Activated CD4-positive, CD25-positive, alpha-beta regulatory T cell treated with anti-CD3 and anti-CD28 coated beads, Interleukin-2, amount 50 U/mL, for 16 hours (primary cell): ENCODE results near the gene PLSCR4.
"Not testable (repeated sequence)": the region's sequence is repeated elsewhere in the genome, so short reads cannot be mapped to it uniquely, and the experiment has no call there.

Experiments
- DNase-seq: peaks from one replicate; pipeline ENCODE4 v3.0.0-alpha.2; 2020; ENCODE audit warnings: low read depth, low spot score

PLSCR4 gene, protein sequence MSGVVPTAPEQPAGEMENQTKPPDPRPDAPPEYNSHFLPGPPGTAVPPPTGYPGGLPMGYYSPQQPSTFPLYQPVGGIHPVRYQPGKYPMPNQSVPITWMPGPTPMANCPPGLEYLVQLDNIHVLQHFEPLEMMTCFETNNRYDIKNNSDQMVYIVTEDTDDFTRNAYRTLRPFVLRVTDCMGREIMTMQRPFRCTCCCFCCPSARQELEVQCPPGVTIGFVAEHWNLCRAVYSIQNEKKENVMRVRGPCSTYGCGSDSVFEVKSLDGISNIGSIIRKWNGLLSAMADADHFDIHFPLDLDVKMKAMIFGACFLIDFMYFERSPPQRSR

DNA sequence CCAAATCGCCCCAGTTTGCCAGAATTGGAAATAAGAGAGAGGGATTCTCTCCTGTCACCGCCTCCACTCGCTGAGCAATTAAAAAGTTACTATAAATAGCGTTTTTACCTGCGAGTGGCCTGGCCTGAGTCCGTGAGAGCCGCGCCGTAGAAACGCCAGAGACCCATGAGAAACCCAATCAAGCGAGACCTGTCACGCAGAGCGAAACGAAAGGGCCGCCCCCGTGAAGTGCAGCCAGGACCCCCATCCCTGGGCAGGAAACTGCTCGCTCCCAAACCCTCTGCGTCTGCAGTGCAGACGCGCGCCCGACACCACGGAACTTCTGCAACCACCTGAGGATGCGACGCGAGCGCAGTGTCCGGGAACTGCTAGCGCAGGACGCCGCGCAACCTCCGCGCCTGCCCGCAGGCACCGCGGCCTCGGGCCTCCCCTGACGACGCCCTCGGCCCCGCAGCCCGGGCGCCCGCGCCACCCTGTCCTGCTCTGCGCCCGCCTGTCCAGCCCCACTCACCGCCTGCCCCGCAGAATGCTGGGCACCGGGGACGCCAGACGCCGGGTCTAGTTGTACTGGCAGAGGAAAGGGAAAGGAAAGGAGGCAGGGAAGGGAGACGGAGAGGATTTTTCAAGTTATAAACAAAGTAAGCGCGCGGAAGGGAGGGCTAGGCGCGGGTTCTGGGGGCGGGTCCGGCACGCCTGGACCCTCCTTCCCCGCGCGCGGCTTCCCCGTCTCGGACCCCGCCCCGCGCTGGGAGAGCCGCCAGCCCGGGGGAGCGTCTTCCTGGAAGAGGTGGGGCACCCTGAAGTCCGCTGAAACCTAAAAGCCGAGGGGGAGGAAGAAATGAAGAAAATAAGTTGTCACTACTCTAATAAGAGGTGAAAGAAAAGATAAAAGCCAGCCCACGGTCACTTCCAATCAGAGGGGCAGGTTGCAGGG is at the start of gene PLSCR4:
Gene PLSCR4 (minus strand): TSS at position 657 of the 934 bp plus-strand sequence. CDS start 29,034 bp downstream, outside the sequence.
- no peak for DNase-seq

DNA sequence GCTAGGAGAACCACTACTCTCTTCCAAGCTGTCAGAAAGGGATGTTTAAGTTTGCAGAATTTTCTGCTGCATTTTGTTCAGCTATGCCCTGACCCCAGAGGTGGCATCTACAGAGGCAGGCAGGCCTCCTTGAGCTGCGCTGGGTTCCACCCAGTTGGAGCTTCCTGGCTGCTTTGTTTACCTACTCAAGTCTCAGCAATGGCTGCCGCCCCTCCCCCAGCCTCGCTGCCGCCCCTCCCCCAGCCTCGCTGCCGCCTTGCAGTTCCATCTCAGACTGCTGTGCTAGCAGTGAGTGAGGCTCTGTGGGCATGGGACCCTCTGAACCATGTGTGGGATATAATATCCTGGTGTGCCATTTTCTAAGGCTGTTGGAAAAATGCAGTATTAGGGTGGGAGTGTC is 42.5 kb upstream of the PLSCR4 start:
- DNase-seq: not testable (repeated sequence)

DNA sequence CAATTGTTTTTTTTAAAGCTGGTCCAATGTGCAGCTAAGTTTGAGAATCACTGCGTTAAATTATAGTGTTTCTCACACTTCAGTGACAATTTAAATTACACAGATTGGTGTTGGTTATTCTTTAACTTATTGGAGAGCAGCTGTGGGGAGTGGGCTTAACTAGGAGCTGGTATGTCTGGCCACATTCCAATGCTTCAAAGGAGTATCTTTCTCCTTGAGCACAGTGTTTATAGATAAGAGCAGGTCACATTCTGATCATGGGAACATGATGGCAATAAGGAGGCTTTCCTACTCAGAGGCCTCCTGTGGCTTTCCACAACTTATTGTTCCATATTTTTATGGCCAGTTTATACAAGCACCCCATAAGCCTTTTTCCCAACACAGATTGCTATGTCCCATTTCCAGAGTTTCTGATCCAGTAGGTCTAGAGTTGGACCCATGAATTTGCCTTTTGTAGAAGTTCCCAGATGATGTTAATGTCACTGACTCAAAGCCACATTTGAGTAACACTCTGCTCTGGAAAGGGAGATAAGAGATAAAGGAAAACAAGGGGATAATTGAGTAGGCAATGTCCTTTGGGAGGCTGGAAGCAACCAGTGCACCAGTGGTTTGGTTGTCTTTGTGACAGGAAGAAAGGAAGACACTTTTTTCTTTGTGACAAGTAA is 33.0 kb upstream of the PLSCR4 start:
- no peak for DNase-seq

DNA sequence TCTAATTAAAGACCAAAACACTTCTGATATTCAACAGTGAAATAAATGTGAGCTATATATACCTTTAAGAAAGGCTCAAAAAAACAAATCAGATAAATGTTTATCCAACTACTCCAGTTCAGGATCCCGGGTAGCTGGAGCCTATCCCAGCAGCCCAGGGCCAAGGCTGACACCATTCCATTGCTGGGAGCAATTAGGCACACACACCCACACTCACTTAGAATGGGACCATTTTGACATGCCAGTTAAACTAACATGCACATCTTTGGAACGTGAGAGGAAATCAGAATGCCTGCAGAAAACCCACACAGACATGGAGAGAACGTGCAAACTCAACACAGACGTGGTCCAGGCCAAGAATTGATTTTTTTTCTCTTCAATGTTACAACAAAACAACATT is 30.0 kb upstream of the PLSCR4 start:
- DNase-seq: no peak

DNA sequence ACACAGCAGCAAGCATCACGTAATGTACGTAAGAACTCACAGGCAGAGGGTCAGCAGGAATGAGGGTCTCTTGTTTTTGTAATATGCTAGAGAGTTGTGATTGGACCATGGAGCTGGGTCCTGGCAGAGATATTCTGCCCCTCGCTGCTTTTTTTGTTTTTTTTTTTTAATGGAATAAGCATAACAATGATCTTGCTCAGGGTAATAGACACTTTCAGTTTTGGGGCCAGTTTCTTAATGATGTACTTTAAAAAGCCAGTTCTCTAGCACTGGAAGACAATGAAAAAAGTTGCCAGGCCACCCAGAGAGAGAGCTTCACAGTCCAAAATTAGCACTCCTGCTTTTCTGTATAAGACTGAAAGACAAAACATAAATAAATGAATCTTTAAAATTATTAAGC is 29.0 kb upstream of the PLSCR4 start:
- no peak for DNase-seq

DNA sequence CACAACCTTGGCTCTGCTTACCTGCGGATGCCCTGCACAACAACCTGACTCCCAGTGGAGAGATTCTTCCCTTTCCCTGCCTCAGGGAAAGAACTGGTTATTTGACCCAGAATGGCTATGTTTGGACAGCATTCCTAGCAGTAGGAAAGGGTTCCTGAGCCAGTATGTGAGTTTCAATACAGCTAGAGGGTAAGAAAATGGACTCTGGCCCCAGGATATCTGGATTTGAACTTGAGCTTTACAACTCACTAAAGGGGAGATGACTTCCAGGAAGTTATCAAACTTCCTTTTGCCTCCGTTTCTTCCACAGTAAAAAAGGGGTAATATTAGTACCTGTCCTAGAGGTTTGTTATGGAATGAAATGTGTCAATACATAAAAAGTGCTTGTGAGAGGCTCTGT is 28.1 kb upstream of the PLSCR4 start:
- no peak for DNase-seq

DNA sequence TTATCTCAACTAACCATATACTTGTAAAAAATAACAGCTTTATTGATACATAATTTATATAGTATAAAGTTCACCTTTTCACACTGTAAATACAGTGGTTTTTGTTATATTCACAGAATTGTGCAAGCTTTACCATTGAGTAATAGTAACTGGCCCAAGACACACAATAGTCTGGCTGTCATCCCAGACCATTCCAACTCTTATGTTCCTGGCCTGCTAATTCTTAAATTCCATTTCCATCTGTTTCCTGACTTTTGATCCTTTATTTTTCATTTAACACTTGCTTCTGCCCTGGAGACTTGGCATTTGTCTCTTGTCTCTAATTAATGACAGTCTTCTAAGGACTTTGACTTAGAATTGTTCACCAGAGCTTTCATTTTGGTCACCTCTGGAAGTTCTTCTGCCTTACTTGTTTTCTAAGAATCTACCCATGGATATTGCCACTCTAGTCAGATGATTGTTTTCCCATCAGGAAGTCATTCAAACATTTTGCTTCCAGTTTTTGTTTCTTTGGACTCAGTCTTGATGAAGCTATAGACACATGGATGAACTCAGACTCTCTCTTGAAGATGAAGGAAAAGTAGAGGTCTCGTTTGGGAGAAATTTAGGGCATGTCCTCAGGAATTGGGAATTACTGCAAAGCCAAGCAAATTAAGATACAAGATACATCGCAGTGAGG is 27.2 kb upstream of the PLSCR4 start:
- DNase-seq: no peak

DNA sequence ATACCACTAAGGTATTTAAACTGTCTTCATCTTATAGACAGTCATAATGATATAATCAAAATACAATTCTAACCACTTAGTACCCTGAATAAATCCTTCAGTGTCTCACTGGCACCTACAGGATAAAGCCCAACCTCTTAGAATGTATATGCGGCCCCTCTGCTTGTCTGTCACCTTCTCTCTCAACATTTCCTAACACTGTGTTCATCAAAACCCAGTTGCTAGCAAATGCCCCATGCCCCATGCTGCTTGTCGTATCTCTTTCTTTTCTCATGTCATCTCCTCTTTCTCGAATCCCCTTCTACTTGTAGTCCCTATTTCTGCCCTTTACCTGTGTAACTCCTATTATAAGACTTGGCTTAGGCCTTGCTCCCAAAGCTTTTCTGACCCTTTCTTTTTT is 24.6 kb upstream of the PLSCR4 start:
- no peak for DNase-seq

DNA sequence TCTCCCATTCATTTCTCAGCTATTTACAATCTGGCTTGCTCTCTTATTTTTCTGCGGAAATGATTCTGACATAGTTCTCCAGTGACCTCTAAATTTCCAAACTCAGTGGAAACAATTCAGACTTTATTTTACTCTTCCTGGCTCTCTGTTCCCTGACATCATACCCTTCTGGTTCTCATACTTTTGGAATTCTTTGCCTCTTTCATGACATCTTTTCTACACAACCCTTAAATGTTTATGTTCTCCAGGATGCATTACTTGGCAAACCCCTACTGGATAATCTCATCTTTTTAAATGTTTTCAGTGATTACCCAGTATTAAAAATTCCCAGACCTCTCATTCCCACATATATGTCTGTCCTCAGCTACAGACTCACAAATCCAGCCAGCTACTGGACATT is 23.9 kb upstream of the PLSCR4 start:
- no peak for DNase-seq

DNA sequence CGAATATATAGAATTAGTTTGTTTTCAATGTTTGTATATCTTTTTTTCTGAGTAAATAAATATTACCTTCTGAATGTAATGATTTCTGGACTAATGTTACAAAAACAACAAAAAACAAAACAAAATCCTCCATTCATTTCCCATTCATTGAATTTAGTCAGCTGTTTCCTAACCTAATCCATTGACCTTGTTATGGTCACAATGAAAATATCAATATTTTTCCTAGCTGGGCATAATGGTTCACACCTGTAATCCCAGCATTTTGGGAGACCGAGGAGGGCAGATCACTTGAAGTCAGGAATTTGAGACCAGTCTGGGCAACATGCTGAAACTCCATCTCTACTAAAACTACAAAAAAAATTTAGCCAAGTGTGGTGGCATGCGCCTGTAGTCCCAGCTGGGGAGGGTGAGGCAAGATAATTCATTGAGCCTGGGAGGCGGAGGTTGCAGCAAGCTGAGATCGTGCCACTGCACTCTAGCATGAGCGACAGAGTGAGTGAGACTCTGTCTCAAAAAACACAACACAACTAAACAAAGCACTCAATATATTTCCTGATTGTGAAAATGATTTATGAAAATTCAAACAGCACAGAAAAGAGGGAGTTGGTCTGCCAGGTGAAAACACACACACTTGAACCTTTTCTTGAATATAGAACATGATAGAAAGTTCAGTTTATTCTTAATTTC is 23.0 kb upstream of the PLSCR4 start:
- no peak for DNase-seq

DNA sequence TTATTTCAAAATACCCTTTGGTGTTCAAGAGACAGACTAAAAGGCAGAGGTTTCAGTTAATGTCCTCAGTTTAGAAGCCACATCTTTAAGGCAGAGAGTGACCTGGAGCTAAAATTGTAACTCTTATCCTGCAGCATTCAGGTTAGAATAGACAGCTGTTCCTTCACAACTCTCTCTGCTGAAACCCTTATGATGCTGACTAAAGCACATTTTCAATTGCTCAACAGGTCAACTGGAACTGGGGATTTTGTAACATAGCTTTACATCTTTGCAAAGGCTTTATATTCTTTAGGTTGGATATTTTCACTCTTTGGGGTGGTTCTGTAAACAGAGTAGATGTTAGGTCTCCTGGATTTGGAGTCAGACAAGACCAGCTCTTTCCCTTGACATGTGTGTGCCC is 20.3 kb upstream of the PLSCR4 start:
- DNase-seq: no peak

DNA sequence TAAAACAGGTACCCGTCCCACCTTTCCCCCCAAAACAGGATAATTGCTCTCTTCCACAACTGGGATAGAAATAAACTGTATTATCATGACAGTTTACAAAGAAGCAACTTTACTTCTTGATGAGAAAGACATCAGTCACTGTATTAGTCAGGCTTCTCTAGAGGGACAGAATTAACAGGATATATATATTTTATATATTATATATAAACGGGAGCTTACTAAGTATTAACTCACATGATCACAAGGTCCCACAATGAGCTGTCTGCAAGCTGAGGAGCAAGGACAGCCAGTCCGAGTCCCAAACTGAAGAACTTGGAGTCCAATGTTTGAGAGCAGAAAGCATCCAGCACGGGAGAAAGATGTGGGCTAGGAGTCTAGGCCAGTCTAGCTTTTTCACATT is 18.4 kb upstream of the PLSCR4 start:
- no peak for DNase-seq

DNA sequence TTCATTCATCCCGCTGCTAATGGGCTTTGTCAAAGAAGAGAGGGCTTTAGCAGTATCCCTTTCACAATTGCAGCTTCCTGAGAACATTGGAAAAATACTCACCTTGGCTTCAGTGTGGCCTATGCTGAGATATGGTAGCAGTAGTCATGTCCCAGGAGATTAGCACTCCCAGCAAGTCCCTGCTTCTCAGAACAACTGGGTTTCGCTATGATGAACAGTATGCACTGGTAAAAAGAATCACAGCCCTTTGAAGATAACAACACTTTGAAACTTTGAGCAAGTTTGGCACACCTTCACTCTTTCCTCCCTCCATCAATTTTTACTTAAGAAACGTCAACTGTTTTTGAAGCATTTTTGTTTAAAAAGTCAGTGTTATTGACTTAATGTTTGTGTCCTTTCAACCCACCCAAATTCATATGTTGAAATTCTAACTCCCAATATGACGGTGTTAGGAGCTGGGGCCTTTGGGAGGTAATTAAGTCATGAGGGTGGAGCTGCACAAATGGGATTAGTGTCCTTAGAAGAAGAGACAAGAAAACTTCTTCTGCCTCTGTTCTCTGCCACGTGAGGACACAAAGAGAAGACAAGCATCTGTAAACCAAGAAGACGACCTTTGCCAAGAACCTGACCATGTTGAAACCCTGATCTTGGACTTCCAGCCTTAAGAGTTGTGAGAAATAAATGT is 17.8 kb upstream of the PLSCR4 start:
- DNase-seq: no peak

DNA sequence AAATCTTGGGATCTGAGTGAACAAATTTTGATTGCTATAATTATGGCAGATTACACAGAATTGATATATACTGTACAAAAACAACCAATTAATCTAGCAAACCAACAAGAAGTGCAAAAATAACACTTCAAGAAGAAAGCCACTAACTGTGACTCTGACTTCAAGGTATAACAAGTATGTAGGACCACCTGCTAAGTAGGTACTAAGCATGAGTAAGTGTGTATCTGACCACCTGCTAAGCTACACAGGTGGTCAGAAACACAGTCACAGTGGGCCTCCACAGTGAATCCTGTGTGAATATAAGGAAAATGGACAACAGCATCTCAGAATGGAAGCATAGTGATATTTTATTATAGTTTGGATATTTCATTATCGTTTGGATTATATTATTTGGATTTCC is 14.8 kb upstream of the PLSCR4 start:
- no peak for DNase-seq

DNA sequence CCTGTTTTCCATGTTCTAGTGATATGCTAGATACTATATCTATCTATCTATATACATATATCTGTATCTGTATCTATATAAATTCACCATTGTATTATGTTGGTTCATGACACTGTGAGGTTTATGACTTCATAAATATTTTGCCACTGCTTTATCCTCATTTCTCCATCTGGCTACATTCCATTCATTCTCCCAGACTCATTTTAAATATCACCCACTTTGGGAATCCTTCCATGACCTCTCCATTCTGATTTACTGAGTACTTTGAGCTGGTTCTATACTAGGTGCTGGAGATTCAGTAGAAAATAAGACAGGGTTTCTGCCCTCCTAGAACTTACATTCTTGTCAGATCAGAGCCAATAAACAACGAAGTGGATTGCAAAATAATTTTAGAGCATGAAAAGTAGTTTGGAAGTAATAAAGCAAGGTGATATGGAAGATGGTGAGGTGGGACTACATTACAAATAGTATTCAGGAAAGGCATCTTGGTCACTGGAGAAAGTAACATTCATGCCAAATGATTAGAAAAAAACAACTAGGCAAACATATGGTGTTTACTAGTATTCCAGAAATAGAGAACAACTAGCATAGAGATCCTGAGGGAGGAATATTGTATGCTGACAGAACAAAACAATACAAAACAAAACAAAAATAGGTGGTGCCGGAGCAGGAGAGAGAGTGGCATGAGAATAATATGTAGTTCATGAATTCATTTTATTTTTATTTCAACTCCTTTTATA is 11.6 kb upstream of the PLSCR4 start:
- no peak for DNase-seq

DNA sequence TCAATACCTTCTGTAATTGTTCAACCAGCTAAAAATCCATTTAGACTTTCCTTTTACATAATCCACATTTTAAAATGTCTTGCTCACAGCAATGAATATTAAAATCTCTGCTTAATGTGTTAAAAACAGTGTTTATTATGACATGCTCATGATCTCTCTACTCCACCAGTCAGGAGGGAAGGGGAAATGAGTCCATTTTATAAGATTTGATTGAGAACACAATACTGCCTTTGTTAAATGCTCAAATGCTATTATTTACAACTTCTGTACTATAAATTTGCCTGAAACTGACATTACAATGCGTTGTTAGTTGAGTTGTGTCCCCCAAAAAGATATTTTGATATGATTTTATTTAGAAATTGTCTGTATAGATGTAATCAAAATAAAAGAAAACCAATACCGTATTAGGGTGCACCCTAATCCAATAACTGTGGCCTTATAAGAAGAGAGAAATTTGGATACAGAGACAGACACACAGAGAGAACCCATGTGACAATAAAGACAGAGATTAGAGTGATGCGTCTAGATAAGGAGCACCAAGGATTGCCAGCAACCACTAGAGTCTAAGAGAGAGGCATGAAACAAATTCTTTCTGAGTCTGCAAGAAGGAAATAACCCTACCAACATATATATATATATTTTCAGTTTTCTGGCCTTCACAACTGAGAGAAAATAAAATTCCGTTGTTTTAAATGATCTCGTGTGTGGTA is 9.1 kb upstream of the PLSCR4 start:
- DNase-seq: no peak

DNA sequence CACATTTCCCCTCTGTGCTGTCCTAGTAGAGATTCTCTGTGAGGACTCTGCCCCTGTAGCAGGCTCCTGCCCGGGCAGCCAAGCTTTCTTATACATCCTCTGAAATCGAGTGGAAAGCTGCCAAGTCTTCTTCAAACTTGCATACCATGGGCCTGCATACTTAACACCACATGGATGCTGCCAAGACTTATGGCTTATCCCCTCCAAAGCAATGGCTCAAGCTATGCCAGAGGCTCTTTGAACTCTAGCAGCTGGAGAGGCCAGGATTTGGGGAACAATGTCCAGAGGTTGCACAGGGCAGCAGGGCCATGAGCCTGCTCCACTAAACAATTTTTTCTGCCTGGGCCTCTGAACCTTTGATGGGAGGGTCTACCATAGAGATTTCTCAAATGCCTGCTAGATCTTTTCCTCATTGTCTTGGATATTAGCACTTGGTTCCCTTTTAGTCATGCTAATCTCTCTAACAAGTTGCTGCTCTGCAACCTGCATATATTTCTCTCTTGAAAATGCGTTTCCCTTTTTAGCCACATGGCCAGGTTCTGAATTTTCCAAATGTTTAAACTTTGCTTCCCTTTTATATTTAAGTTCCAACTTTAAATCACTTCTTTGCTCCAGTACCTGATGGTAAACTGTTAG is 6.1 kb upstream of the PLSCR4 start:
- no peak for DNase-seq

DNA sequence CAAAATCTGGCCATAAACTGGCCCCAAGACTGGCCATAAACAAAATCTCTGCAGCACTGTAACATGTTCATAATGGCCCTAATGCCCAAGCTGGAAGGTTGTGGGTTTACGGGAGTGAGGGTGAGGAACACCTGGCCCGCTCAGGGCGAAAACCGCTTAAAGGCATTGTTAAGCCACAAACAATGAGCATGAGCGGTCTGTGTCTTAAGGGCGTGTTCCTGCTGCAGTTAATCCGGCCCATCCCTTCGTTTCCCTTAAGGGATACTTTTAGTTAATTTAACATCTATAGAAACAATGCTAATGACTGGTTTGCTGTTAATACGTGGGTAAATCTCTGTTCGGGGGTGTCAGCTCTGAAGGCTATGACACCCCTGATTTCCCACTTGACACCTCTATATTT is 1.5 kb upstream of the PLSCR4 start:
- not testable (repeated sequence) for DNase-seq

DNA sequence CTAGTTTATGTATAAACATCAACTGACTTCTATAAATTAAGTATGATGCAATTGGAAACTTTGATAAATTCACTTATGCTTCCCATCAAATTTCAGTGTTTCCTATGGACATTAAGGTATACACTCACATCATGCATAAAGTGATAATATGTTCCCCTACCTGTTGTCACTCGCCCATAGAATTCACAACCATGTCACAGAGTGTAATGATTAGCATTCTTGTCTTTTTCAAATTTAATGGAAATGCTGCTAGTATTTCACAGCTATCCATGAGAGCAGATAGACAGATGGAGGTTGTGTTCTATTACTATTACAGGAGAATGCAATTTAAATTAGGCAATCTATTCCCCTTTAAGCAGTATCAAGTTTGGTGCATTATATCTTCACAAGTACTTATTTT is 984 bp downstream of the PLSCR4 start:
- DNase-seq: no peak
